Activated CD4-positive, alpha-beta T cell treated with anti-CD3 and anti-CD28 coated beads for 36 hours (primary cell): ENCODE data around the gene STAMBPL1. TPM values are rescaled to one million over a fixed set of nuclear protein-coding genes. Genes with fewer than 3 reads are reported as not detected.

ENCODE experiments used
- ATAC-seq: fragments of 200-7000 bp; cut with Tn5 transposase; one replicate; pipeline ENCODE4 v1.10.0; 2021; ENCODE audit warnings: mild to moderate bottlenecking, moderate library complexity
- CTCF ChIA-PET: fragments of 350-600 bp; sonication (Branson Sonifier 250); formaldehyde crosslinking; loops from one replicate; lab custom pipeline; 2021; ENCODE audit warnings: antibody characterized with exemption; lab: Charles Lee
- POLR2A ChIA-PET: fragments of 350-600 bp; sonication (Branson Sonifier 250); formaldehyde crosslinking; loops from one replicate; lab custom pipeline; 2021; ENCODE audit warnings: antibody characterized with exemption, inconsistent platforms; lab: Charles Lee
- DNase-seq: peaks from one replicate; pipeline ENCODE4 v3.0.0-alpha.2; 2020
- H3K27ac Mint-ChIP-seq: one replicate; pipeline ENCODE4 v1.8.0; 2021; ENCODE audit warnings: mixed read lengths
- H3K27me3 Mint-ChIP-seq: one replicate; pipeline ENCODE4 v1.8.0; 2021; ENCODE audit warnings: mixed read lengths
- H3K36me3 Mint-ChIP-seq: one replicate; pipeline ENCODE4 v1.8.0; 2021; ENCODE audit warnings: low read depth, mixed read lengths
- H3K4me1 Mint-ChIP-seq: one replicate; pipeline ENCODE4 v1.8.0; 2021; ENCODE audit warnings: mixed read lengths
- H3K4me3 Mint-ChIP-seq: one replicate; pipeline ENCODE4 v1.8.0; 2021; ENCODE audit warnings: mild to moderate bottlenecking, moderate library complexity, mixed read lengths
- H3K9me3 Mint-ChIP-seq: one replicate; pipeline ENCODE4 v1.8.0; 2021; ENCODE audit warnings: low read depth, mixed read lengths
- intact Hi-C, 2 experiments: fragments of 100-400 bp; cut with DNase I in 1 of 2; cut with micrococcal nuclease in 1 of 2; formaldehyde crosslinking; loops; one replicate each; pipeline versions ENCODE4 v1.14.2 to v1.15.1; 2022 to 2024; cut with DNase I, micrococcal nuclease
- total RNA-seq, 2 experiments: library from RNA; stranded (reverse); gene quantifications; one replicate each; pipeline ENCODE4 v1.2.3, GENCODE V29; 2021

Gene STAMBPL1
- total RNA-seq, 2 experiments from 2014 or later = 36.6 to 40.2 TPM

- H3K9me3 Mint-ChIP-seq = no peaks in the 10 kb centered on the region
- intact Hi-C loops = loop anchor here (5.0 kb wide), 2 partner anchors 188 to 378 kb away; no protein-coding TSS in a partner anchor
- CTCF ChIA-PET = interaction anchor here (0.6 to 8.9 kb wide), 3 partner anchors 65 to 110 kb away, joined by 3 to 217 read pairs (median 3); no protein-coding TSS in a partner anchor
These were observed 41.2 kb upstream of the STAMBPL1 start for GRCh38 chr10:88838766-88839350.

GRCh38 chr10:88840104-88840503, 39.9 kb upstream of the STAMBPL1 start:
- intact Hi-C loops = no loop called here
- Mint-ChIP-seq H3K27me3 (peaks cover 8% of the 10 kb centered on the region), H3K36me3 (no peaks in the 10 kb centered on the region), H3K4me1 (peaks cover 4% of the 10 kb centered on the region), H3K9me3 (no peaks in the 10 kb centered on the region), H3K4me3 (no peak overlapping the region), H3K27ac (no peak overlapping the region)
- ChIA-PET POLR2A (no interaction called here), CTCF (interaction anchor here (8.9 kb wide), 1 partner anchor 92 kb away, joined by 217 read pairs; no protein-coding TSS in a partner anchor)
- ATAC-seq = no peak
- DNase-seq = no peak

More at GRCh38 chr10:88838766-88839350, 41.2 kb upstream of the STAMBPL1 start:
- Mint-ChIP-seq H3K27me3 (peaks cover 2% of the 10 kb centered on the region), H3K36me3 (no peaks in the 10 kb centered on the region), H3K27ac (no peak overlapping the region), H3K4me1 (peaks cover 6% of the 10 kb centered on the region), H3K4me3 (no peak overlapping the region)
- ATAC-seq (no peak), DNase-seq (no peak)
- POLR2A ChIA-PET = no interaction called here

- ChIA-PET POLR2A (interaction anchor here (0.8 kb wide), 1 partner anchor 1317 kb away, joined by 3 read pairs; no protein-coding TSS in a partner anchor), CTCF (interaction anchor here (0.7 to 8.9 kb wide), 3 partner anchors 13 to 315 kb away, joined by 3 to 217 read pairs (median 3); no protein-coding TSS in a partner anchor)
- Mint-ChIP-seq H3K27me3 (peaks cover 14% of the 10 kb centered on the region), H3K4me1 (peaks cover 4% of the 10 kb centered on the region), H3K36me3 (no peaks in the 10 kb centered on the region), H3K4me3 (no peak overlapping the region), H3K27ac (no peak overlapping the region), H3K9me3 (no peaks in the 10 kb centered on the region)
- DNase-seq = no peak
- ATAC-seq = no peak
- intact Hi-C loops = no loop called here
These were observed 39.2 kb upstream of the STAMBPL1 start for GRCh38 chr10:88840881-88841280.

GRCh38 chr10:88841316-88842111, 38.5 kb upstream of the STAMBPL1 start:
- Mint-ChIP-seq H3K27ac (no peak overlapping the region), H3K9me3 (no peaks in the 10 kb centered on the region), H3K4me1 (peaks cover 4% of the 10 kb centered on the region), H3K4me3 (no peak overlapping the region), H3K27me3 (peaks cover 15% of the 10 kb centered on the region), H3K36me3 (no peaks in the 10 kb centered on the region)
- ChIA-PET CTCF (interaction anchor here (0.5 to 8.9 kb wide), 3 partner anchors 13 to 91 kb away, joined by 3 to 217 read pairs (median 3); no protein-coding TSS in a partner anchor), POLR2A (interaction anchor here (0.7 to 0.8 kb wide), 2 partner anchors 102 to 1318 kb away, joined by 3 to 4 read pairs; no protein-coding TSS in a partner anchor)
- ATAC-seq = peak; percentile 36
- intact Hi-C loops = no loop called here
- peak; percentile 24 for DNase-seq

GRCh38 chr10:88843171-88843570, 36.9 kb upstream of the STAMBPL1 start:
- ChIA-PET POLR2A (no interaction called here), CTCF (interaction anchor here (1.1 to 4.7 kb wide), 3 partner anchors 8 to 90 kb away, joined by 3 to 47 read pairs (median 4); no protein-coding TSS in a partner anchor)
- peaks cover 19% of the 10 kb centered on the region for H3K27me3 Mint-ChIP-seq
- H3K36me3 Mint-ChIP-seq = no peaks in the 10 kb centered on the region
- DNase-seq (no peak), ATAC-seq (no peak)
- H3K9me3 Mint-ChIP-seq = no peaks in the 10 kb centered on the region
- intact Hi-C loops = no loop called here
- H3K4me1 Mint-ChIP-seq = peaks cover 7% of the 10 kb centered on the region
- no peak overlapping the region for H3K27ac Mint-ChIP-seq
- no peak overlapping the region for H3K4me3 Mint-ChIP-seq

GRCh38 chr10:88848499-88848898, 31.5 kb upstream of the STAMBPL1 start:
- H3K36me3 Mint-ChIP-seq = no peaks in the 10 kb centered on the region
- peak; percentile 79 for ATAC-seq
- POLR2A ChIA-PET = interaction anchor here (0.6 to 0.9 kb wide), 2 partner anchors 54 to 327 kb away, joined by 4 to 5 read pairs; no protein-coding TSS in a partner anchor

GRCh38 chr10:88849234-88849633, 30.8 kb upstream of the STAMBPL1 start:
- peak; percentile 16 for DNase-seq
- Mint-ChIP-seq H3K27me3 (peaks cover 14% of the 10 kb centered on the region), H3K27ac (peak overlapping the region; percentile 80), H3K4me1 (peaks cover 18% of the 10 kb centered on the region), H3K9me3 (no peaks in the 10 kb centered on the region), H3K36me3 (no peaks in the 10 kb centered on the region), H3K4me3 (no peak overlapping the region)
- POLR2A ChIA-PET = no interaction called here
- ATAC-seq = peak; percentile 79
- intact Hi-C loops = loop anchor here (1.0 to 2.0 kb wide), 6 partner anchors 22 to 236 kb away; partner anchors contain the start of gene STAMBPL1 (in 2 of the 2)
- CTCF ChIA-PET = interaction anchor here (2.2 kb wide), 1 partner anchor 85 kb away, joined by 9 read pairs; no protein-coding TSS in a partner anchor

More at GRCh38 chr10:88848499-88848898, 31.5 kb upstream of the STAMBPL1 start:
- DNase-seq = no peak
- H3K27me3 Mint-ChIP-seq = peaks cover 19% of the 10 kb centered on the region
- no peak overlapping the region for H3K4me3 Mint-ChIP-seq
- CTCF ChIA-PET = interaction anchor here (0.7 to 2.2 kb wide), 4 partner anchors 12 to 86 kb away, joined by 4 to 9 read pairs (median 6); no protein-coding TSS in a partner anchor
- H3K9me3 Mint-ChIP-seq = no peaks in the 10 kb centered on the region
- intact Hi-C loops = loop anchor here (1.0 to 2.0 kb wide), 7 partner anchors 22 to 236 kb away; partner anchors contain the start of genes FAS (in 1 of the 2) and STAMBPL1 (in 1 of the 2)
- H3K4me1 Mint-ChIP-seq = peaks cover 18% of the 10 kb centered on the region
- peak overlapping the region; percentile 80 for H3K27ac Mint-ChIP-seq

GRCh38 chr10:88850712-88851111, 29.3 kb upstream of the STAMBPL1 start:
- no peaks in the 10 kb centered on the region for H3K36me3 Mint-ChIP-seq
- ATAC-seq (no peak), DNase-seq (no peak)
- ChIA-PET POLR2A (no interaction called here), CTCF (interaction anchor here (0.7 to 3.2 kb wide), 5 partner anchors 15 to 176 kb away, joined by 3 to 20 read pairs (median 3); no protein-coding TSS in a partner anchor)
- peaks cover 18% of the 10 kb centered on the region for H3K4me1 Mint-ChIP-seq
- no peak overlapping the region for H3K4me3 Mint-ChIP-seq
- H3K9me3 Mint-ChIP-seq = no peaks in the 10 kb centered on the region
- intact Hi-C loops = no loop called here
- H3K27me3 Mint-ChIP-seq = peaks cover 7% of the 10 kb centered on the region
- no peak overlapping the region for H3K27ac Mint-ChIP-seq

- Mint-ChIP-seq H3K36me3 (no peaks in the 10 kb centered on the region), H3K9me3 (no peaks in the 10 kb centered on the region), H3K27me3 (peaks cover 9% of the 10 kb centered on the region), H3K4me3 (no peak within 1 kb of the TSS), H3K4me1 (peaks cover 18% of the 10 kb centered on the region), H3K27ac (no peak within 1 kb of the TSS)
- ChIA-PET CTCF (interaction anchor here (1.0 to 3.2 kb wide), 5 partner anchors 16 to 47 kb away, joined by 3 to 20 read pairs (median 4); no protein-coding TSS in a partner anchor), POLR2A (no interaction called here)
- intact Hi-C loops = no loop called here
- ATAC-seq (no peak), DNase-seq (no peak)
These were observed 28.3 kb upstream of the STAMBPL1 start, which contains the start of gene ANKRD22 for GRCh38 chr10:88851706-88852105. TSS of gene ANKRD22 (minus strand) at chr10:88851844. CDS start at chr10:88851607, 237 bp downstream.

GRCh38 chr10:88852327-88852726, 27.7 kb upstream of the STAMBPL1 start:
- CTCF ChIA-PET = interaction anchor here (1.3 to 3.2 kb wide), 3 partner anchors 17 to 81 kb away, joined by 4 to 20 read pairs (median 6); no protein-coding TSS in a partner anchor
- Mint-ChIP-seq H3K27ac (no peak overlapping the region), H3K4me3 (no peak overlapping the region), H3K27me3 (peaks cover 6% of the 10 kb centered on the region), H3K36me3 (no peaks in the 10 kb centered on the region), H3K4me1 (peaks cover 18% of the 10 kb centered on the region), H3K9me3 (no peaks in the 10 kb centered on the region)
- intact Hi-C loops = no loop called here
- POLR2A ChIA-PET = no interaction called here
- DNase-seq = no peak
- no peak for ATAC-seq
